Stimulated activated CD4-positive, alpha-beta T cell treated with anti-CD3 and anti-CD28 coated beads, Interleukin-15, amount 100 ng/mL, for 48 hours (primary cell): Measurements from ENCODE around the gene PMM2.

Experiments used
- DNase-seq, 2 donors: peaks; one replicate each; pipeline ENCODE4 v3.0.0-alpha.2; 2020; ENCODE audit warnings: low read depth in 2 of 2

Gene PMM2

DNA sequence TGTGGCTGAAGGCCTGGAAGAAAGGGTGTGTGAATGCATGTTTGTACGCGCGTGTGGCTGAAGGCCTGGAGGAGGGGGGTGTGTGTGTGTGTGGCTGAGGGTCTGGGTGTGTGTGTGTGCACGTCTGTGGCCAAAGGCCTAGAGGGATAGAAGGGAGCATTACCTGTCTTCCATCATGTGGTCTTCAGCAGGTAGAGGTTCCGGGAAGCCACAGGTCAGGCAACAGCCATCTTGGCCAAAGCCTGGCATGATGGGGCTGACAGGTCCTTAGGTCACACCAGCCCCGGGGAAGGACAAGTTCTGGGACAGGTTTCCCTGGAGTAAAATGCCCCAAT, 89.8 kb downstream of the PMM2 start:
- DNase-seq: no peak

DNA sequence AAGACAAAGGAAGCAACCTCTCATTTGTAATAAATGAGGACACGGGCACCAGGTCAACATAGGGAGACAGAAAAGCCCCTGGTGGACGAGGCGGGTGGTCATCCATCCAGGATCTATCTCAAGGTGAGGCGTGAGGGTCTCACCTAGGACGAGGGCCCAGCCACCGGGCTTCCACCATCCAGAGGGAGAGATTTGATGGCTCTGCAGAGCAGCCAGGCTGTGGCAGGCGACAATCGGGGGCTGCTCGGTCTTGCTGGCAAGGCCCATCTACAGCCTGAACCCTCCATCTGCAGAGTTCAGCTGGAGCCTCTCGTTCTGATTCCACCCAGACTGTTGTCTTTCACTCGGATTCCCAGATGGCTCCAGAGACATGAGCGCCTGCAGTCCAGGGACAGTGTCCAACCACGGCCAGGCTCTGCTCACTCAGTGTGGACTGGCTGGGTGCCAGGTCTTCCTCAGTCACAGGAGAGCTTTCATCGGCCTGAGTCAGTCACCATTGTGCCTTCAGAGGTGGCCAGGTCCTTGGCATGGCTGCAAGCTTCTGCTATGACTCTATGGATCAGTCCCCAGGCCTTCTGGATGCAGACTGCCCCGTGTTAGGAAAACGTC, 90.4 kb downstream of the PMM2 start:
- DNase-seq: no peak

DNA sequence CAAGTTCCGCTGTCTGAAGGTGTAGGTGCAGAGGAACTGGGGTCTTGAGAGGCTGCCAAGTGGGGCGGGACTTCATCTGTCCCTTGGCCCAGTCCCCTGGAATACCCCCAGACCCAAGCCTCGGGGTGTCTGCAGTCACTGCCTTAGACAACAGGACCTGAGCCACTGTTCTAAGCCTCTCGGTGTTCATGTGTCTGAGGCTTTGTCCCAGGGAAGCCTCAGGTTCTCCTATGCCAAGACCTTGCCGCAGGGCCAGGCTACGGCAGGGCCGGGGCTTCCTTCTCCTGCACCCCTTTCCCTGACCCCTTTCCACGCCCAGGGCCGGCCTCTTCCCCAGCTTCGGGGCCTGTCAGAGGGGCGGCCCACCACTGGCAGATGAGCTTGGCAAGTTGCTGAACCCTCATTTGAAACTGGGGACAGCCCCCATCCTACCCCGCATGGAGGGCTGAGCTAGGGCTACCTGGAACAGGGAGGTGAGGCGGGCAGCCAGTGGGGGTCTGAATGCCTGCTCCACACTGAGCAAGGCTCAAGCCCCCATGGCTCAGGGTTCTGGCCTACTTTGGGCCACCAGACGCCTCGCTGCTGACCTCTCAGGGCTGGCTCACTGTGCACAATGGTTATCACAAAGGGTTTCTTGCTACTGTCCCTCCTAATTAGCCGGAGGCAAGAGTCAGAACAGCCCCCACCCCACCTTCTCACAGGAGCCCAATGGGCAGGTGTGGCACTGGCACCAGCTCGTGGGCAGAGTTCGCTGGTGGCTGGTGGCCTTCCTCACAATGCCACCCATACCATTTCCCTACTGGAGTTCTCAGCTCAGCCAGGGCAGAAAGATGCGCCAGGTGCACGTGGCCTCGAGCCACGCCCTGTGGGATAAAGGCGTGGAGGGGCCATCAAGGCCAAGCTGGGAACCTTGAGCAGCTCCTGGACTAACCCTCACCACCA, 91.6 kb downstream of the PMM2 start:
- DNase-seq: no peak

DNA sequence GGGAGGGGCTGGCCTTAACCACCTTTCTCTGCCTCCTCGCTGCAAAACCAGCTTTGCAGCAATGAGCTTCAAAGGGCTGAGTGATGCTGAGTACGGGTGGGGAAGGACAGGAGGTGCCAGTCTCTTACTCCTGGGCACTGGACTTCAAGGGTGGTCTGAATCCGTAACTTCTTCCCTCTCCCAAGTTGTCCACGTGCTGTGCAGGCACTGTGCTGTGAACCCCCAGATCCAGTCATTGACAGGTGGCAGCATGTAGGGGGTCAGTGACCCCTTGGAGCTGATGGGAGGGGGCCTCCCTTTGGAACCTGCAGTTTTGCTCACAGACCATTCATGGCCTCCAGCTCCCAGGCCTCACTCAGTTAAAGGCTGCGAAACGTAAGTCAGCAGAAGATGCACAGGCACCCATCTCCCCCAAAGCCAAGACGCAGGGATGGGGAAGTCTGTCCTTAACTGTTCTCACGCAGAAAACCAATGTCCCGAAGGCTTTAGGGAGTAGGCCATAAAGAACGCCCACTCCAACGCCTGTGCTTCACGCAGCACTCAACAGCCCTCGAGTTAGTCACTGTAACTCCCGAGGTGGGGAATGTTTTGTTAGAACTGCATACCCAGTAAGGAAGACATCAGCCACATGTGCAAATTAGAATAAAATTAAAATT, 92.4 kb downstream of the PMM2 start:
- no peak for DNase-seq

GRCh38 chr16:8890549-8890921, 92.9 kb downstream of the PMM2 start:
- DNase-seq: no peak

DNA sequence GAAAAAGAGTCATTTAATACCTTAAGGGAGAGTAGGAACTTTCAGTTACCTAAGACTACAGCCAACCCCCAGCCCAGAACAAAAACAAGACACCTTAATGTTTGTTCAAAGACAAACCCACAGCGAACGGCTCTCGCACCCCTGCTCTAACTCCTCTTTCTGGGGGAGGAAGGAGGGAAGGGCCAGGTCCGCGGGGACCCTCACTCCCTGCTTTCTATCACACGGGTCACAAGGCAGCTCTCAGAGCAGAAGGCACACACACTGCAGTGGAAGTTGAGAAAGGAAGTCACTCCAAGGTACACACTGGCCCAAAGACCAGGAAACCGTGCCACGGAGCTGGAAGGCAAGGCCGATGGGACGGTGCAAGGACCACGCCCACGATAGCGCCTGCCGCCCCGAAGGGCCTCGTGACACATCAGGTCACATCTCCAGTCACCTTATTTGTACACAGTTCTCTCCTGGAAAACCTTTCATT, 94.5 kb downstream of the PMM2 start:
- DNase-seq: no peak

DNA sequence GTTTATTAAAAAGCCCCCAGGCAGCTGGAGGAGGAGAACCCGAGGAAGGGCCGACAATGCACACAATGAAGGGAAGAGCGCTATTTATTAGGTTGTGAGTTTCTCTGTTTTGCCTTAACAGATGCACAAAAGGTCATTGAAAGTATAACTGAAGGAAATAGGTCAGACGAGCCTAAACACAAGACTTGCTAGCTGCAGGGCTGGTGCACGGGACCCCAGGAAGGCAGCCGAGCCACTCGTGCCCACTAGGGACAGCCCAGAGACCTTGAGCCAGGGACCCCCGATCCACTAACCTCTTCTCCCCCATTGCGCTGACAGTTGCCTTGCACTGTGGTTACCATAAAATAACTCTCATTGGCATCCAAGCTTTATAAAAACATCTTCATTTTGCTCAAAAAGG, 95.8 kb downstream of the PMM2 start:
- DNase-seq: no peak

DNA sequence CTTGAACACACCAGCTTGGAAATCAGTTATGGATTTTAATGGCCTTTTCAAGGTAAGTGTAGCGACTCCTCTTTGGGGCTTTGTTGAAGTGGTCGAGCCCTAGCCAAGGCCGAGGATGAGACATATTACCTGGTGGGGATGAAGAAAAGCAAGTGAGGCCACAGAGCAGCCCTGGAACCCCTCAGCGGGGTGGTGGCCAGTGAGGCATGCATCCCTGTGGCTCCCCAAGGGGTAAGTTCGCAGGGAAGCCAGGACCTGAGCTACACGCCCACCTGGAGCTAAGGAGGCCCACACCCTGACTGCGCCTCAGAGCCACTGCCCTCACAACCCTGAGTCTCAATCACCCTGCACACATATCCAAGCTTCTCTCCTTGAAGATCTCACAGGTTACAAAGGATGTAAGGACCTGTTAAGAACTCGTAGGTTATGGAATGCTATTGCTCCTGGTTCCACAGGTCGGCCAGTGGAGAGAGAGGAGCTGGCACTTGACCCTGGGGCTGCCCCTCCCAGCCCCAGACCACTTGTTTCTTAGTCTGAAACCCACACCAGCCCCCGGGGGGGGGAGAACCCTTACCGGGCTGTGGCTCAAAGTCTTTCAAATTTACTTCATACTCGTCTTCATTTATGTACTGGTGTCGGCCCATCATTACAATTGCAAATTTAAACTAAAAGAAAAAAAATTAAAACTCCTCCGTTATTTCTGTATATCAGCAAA, 96.5 kb downstream of the PMM2 start:
- DNase-seq: no peak

DNA sequence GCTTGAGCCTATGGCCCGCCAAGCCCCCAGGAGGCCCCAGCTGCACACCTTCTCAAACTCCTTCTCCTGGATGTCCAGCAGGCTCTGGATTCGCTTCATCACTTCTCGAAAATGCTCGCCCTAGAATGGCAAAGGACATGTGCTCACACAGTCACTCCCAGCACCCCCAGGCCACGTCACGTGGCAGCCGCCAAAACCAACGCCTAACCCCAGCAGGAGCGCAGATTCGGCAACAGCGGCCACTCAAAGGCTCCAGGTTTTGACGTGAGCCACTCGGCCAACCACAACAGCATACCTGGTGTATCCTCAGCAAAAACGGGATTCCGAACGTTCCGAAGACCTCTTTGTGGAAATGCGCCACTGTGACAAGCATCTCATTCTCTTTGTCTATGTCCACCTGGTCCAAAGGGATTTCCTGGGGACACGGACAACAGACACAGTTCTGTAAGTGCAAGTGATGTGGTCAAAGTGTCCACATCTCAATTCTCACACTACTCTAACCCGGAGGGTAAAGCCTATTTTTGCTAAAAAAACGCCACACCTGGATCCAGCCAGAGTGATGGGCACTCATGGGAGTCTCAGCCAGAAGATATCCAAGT, 97.2 kb downstream of the PMM2 start:
- no peak for DNase-seq

GRCh38 chr16:8898660-8899318, 101.2 kb downstream of the PMM2 start:
- no peak for DNase-seq
